ENCODE measurements around the gene FANCD2OS.

DNA sequence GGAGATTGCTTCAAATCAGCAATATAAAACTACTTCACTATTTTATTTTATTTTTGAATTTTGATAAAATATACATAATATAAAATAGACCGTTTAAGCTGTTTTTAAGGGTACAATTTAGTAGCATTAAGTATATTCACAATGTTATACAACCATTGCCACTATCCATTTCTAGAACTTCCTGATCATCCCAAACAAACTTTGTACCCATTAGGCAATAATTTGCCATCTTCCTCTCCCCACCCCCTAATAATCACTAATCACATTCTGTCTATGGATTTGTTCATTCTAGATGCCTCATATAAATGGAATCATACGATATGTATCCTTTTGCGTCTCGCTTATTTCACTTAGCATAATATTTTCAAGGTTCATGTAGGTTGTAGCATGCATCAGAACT lies 53.0 kb downstream of the FANCD2OS start:
- TF ChIP-seq CSDC2 (CRISPR knock-in tag; IDR thresholded peaks at IDR 0.05) = no peak
- no peak for TF ChIP-seq ESRRG (CRISPR knock-in tag; IDR thresholded peaks at IDR 0.05)
- TF ChIP-seq, protein P1, sequence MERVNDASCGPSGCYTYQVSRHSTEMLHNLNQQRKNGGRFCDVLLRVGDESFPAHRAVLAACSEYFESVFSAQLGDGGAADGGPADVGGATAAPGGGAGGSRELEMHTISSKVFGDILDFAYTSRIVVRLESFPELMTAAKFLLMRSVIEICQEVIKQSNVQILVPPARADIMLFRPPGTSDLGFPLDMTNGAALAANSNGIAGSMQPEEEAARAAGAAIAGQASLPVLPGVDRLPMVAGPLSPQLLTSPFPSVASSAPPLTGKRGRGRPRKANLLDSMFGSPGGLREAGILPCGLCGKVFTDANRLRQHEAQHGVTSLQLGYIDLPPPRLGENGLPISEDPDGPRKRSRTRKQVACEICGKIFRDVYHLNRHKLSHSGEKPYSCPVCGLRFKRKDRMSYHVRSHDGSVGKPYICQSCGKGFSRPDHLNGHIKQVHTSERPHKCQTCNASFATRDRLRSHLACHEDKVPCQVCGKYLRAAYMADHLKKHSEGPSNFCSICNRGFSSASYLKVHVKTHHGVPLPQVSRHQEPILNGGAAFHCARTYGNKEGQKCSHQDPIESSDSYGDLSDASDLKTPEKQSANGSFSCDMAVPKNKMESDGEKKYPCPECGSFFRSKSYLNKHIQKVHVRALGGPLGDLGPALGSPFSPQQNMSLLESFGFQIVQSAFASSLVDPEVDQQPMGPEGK (CRISPR knock-in tag; IDR thresholded peaks at IDR 0.05; ENCODE audit: borderline replicate concordance) = no peak
- no peak for TF ChIP-seq GLIS3 (CRISPR knock-in tag; IDR thresholded peaks at IDR 0.05)
- no peak for TF ChIP-seq SNAI2 (CRISPR knock-in tag; IDR thresholded peaks at IDR 0.05)
- TF ChIP-seq, protein P2, sequence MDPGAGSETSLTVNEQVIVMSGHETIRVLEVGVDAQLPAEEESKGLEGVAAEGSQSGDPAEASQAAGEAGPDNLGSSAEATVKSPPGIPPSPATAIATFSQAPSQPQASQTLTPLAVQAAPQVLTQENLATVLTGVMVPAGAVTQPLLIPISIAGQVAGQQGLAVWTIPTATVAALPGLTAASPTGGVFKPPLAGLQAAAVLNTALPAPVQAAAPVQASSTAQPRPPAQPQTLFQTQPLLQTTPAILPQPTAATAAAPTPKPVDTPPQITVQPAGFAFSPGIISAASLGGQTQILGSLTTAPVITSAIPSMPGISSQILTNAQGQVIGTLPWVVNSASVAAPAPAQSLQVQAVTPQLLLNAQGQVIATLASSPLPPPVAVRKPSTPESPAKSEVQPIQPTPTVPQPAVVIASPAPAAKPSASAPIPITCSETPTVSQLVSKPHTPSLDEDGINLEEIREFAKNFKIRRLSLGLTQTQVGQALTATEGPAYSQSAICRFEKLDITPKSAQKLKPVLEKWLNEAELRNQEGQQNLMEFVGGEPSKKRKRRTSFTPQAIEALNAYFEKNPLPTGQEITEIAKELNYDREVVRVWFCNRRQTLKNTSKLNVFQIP (CRISPR knock-in tag; IDR thresholded peaks at IDR 0.05; ENCODE audit: borderline replicate concordance, low read depth) = no peak
- TF ChIP-seq, protein P3, sequence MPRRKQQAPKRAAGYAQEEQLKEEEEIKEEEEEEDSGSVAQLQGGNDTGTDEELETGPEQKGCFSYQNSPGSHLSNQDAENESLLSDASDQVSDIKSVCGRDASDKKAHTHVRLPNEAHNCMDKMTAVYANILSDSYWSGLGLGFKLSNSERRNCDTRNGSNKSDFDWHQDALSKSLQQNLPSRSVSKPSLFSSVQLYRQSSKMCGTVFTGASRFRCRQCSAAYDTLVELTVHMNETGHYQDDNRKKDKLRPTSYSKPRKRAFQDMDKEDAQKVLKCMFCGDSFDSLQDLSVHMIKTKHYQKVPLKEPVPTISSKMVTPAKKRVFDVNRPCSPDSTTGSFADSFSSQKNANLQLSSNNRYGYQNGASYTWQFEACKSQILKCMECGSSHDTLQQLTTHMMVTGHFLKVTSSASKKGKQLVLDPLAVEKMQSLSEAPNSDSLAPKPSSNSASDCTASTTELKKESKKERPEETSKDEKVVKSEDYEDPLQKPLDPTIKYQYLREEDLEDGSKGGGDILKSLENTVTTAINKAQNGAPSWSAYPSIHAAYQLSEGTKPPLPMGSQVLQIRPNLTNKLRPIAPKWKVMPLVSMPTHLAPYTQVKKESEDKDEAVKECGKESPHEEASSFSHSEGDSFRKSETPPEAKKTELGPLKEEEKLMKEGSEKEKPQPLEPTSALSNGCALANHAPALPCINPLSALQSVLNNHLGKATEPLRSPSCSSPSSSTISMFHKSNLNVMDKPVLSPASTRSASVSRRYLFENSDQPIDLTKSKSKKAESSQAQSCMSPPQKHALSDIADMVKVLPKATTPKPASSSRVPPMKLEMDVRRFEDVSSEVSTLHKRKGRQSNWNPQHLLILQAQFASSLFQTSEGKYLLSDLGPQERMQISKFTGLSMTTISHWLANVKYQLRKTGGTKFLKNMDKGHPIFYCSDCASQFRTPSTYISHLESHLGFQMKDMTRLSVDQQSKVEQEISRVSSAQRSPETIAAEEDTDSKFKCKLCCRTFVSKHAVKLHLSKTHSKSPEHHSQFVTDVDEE (CRISPR knock-in tag; IDR thresholded peaks at IDR 0.05) = no peak
- no peak for TF ChIP-seq RARB (CRISPR knock-in tag; IDR thresholded peaks at IDR 0.05)
- no peak for TF ChIP-seq ZFP30 (CRISPR knock-in tag; IDR thresholded peaks at IDR 0.05)
- no peak for TF ChIP-seq PPARA (CRISPR knock-in tag; IDR thresholded peaks at IDR 0.05; ENCODE audit: borderline replicate concordance)
- no peak for TF ChIP-seq TOX (CRISPR knock-in tag; IDR thresholded peaks at IDR 0.05; ENCODE audit: borderline replicate concordance)
- TF ChIP-seq ZC3H10 (CRISPR knock-in tag; IDR thresholded peaks at IDR 0.05) = no peak
- TF ChIP-seq ZFP3 (CRISPR knock-in tag; IDR thresholded peaks at IDR 0.05) = no peak
